SKM-1 (cell line): Measurements from ENCODE around the gene CACNA1A.
"Not testable (repeated sequence)": the region's sequence is repeated elsewhere in the genome, so short reads cannot be mapped to it uniquely, and the experiment has no call there.

Experiments used
- DNase-seq: peaks from one replicate; lab custom pipeline; 2025; ENCODE audit not compliant: unreplicated experiment; lab: John Stamatoyannopoulos, UW

The CACNA1A gene

DNA sequence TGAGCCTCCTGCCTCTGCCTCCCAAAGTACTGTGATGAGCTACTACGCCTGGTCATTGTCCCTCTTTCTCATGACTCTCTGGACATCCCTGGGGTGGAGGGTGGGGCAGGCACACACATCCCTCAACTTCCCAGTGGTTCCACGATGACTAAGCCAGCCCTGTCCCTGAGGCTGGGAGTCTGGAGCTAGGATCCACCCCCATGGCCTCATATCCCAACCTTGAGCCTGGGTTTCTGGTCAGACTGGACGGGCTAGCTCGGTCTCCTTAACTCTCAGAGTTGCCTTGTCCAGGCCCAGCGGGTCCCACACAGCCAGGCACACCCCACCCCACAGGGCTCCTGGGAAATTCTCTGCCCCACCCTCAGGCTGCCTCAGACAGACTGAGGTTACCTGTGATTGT lies 336.5 kb downstream of the CACNA1A start:
- DNase-seq = no peak

GRCh38 chr19:13166151-13166550 lies 340.1 kb downstream of the CACNA1A start:
- not testable (repeated sequence) for DNase-seq

GRCh38 chr19:13165162-13165997 lies 340.9 kb downstream of the CACNA1A start:
- DNase-seq = no peak

GRCh38 chr19:13164343-13165161 lies 341.7 kb downstream of the CACNA1A start:
- no peak for DNase-seq

GRCh38 chr19:13163609-13164342 lies 342.5 kb downstream of the CACNA1A start:
- DNase-seq = no peak

- peak; percentile 93 for DNase-seq
Measured at GRCh38 chr19:13162724-13163608, 343.3 kb downstream of the CACNA1A start.

DNA sequence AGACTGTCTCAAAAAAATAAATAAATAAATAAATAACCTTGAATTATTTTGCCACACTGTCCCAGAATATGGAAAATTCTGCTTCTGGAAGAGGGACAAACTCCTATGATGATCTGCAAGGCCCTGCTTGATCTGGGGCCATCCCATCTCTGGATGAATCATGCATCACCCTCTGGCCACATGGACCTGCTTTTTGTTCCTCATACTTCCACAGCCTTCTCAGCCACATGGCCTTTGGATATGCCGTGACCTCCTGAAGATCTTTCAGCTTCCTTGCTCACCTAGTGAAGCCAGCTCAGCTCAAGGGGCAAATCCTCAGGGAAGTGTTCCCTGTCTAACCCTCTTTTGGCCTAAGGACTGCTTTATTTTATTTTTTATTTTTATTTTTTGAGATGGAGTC lies 345.7 kb downstream of the CACNA1A start:
- no peak for DNase-seq

- no peak for DNase-seq
Measured at GRCh38 chr19:13159713-13160112, 346.6 kb downstream of the CACNA1A start.
